H1 (cell line): ENCODE results near the gene ROBO2. TPM values are rescaled to one million over a fixed set of nuclear protein-coding genes. Genes with fewer than 3 reads are reported as not detected.

Experiments
- CTCF ChIA-PET: fragments of 300-600 bp; sonication (Branson Sonifier 250); formaldehyde crosslinking; loops from one replicate; lab custom pipeline; 2021; ENCODE audit not compliant: partially characterized antibody; lab: Charles Lee
- POLR2A ChIA-PET: fragments of 300-600 bp; sonication (Branson Sonifier 250); formaldehyde crosslinking; loops from one replicate; lab custom pipeline; 2021; ENCODE audit warnings: inconsistent platforms; ENCODE audit not compliant: partially characterized antibody; lab: Charles Lee
- DNase-seq, 2 experiments: peaks; one replicate each; pipeline versions ENCODE4 v3.0.0 to v3.0.0-alpha.2; 2010 to 2022; ENCODE audit warnings: low spot score in 2 of 2, low read depth in 1 of 2, mixed read lengths in 1 of 2
- FAIRE-seq: peaks from 2 replicates; lab custom pipeline; 2011; peaks lifted over from hg19 to GRCh38; lab: Jason Lieb, UNC
- H2AFZ ChIP-seq: 2 replicates; pipeline ENCODE4 v1.8.1; 2012; ENCODE audit warnings: low read length, inconsistent platforms
- H2AK5ac ChIP-seq: 2 replicates; pipeline ENCODE4 v1.6.1; 2013; ENCODE audit warnings: low read depth, low read length
- H2BK120ac ChIP-seq: replicated peaks from 2 replicates; pipeline ENCODE3; 2013; ENCODE audit warnings: low read depth, low read length, inconsistent platforms
- H2BK12ac ChIP-seq: 2 replicates; pipeline ENCODE4 v1.6.1; 2013; ENCODE audit warnings: low read depth, low read length
- H2BK15ac ChIP-seq: 2 replicates; pipeline ENCODE4 v1.6.1; 2013; ENCODE audit warnings: low read length
- H2BK20ac ChIP-seq: 2 replicates; pipeline ENCODE4 v1.6.1; 2013; ENCODE audit warnings: low read length
- H2BK5ac ChIP-seq: 2 replicates; pipeline ENCODE4 v1.6.1; 2013; ENCODE audit warnings: low read depth, low read length
- H3K14ac ChIP-seq: 2 replicates; pipeline ENCODE4 v1.6.1; 2013; ENCODE audit warnings: inconsistent platforms; ENCODE audit not compliant: insufficient read length
- H3K18ac ChIP-seq: 2 replicates; pipeline ENCODE4 v1.6.1; 2013; ENCODE audit warnings: low read length; ENCODE audit errors: extremely low read depth
- H3K23ac ChIP-seq: 2 replicates; pipeline ENCODE4 v1.6.1; 2013; ENCODE audit warnings: inconsistent platforms; ENCODE audit not compliant: insufficient read length
- H3K23me2 ChIP-seq: 2 replicates; pipeline ENCODE4 v1.6.1; 2013; ENCODE audit warnings: low read depth, low read length
- H3K27ac ChIP-seq: 2 replicates; pipeline ENCODE4 v1.6.1; 2011; ENCODE audit warnings: low read depth, low read length, inconsistent platforms
- H3K27me3 ChIP-seq, 4 experiments: replicated peaks in 1 of 4; 1 replicate in 1 of 4; 2 replicates in 3 of 4; pipeline versions ENCODE4 v1.6.1 to v1.8.1; 2011 to 2013; ENCODE audit warnings: low read length in 3 of 4, mild to moderate bottlenecking in 3 of 4, inconsistent platforms in 2 of 4, mixed read lengths in 2 of 4, moderate library complexity in 1 of 4; ENCODE audit not compliant: control insufficient read depth in 3 of 4, insufficient read depth in 3 of 4; ENCODE audit errors: extremely low read depth in 1 of 4
- H3K36me3 ChIP-seq, 4 experiments: 2 replicates each; pipeline versions ENCODE4 v1.6.1 to v1.8.1; 2011 to 2013; ENCODE audit warnings: mild to moderate bottlenecking in 4 of 4, low read length in 3 of 4, moderate library complexity in 2 of 4, control low read depth in 1 of 4, inconsistent platforms in 1 of 4; ENCODE audit not compliant: insufficient read depth in 4 of 4, control insufficient read depth in 2 of 4
- H3K4ac ChIP-seq: replicated peaks from 2 replicates; pipeline ENCODE3; 2013; ENCODE audit warnings: low read length, low read depth, mixed read lengths, inconsistent platforms; ENCODE audit not compliant: insufficient read length
- H3K4me1 ChIP-seq, 4 experiments: replicated peaks in 1 of 4; 1 replicate in 1 of 4; 2 replicates in 3 of 4; pipeline versions ENCODE4 v1.6.1 to v1.8.1; 2011 to 2013; ENCODE audit warnings: low read length in 3 of 4, inconsistent platforms in 2 of 4, mixed read lengths in 1 of 4; ENCODE audit not compliant: insufficient read depth in 4 of 4, control insufficient read depth in 3 of 4
- H3K4me2 ChIP-seq, 2 experiments: 2 replicates each; pipeline versions ENCODE4 v1.6.1 to v1.8.1; 2011 to 2013; ENCODE audit warnings: low read depth in 2 of 2, low read length in 2 of 2, control low read depth in 1 of 2, inconsistent platforms in 1 of 2, mild to moderate bottlenecking in 1 of 2; ENCODE audit not compliant: insufficient read depth in 1 of 2
- H3K4me3 ChIP-seq, 4 experiments: fragments of 200-600, 300-600 bp in 1 of 4; sonication (generic), shearing (Covaris generic), sonication (Bioruptor Twin) in 1 of 4; 2 replicates each; pipeline versions ENCODE4 v1.5.1 to v1.8.1; 2011 to 2016; ENCODE audit warnings: low read length in 4 of 4, low read depth in 3 of 4, control low read depth in 2 of 4, inconsistent platforms in 2 of 4, mild to moderate bottlenecking in 2 of 4, mixed read lengths in 1 of 4, moderate library complexity in 1 of 4; ENCODE audit not compliant: insufficient read depth in 2 of 4; ENCODE audit errors: extremely low read depth in 1 of 4
- H3K56ac ChIP-seq: replicated peaks from 2 replicates; pipeline ENCODE3; 2013; ENCODE audit warnings: low read depth, mild to moderate bottlenecking, mixed read lengths, low read length, inconsistent platforms; ENCODE audit not compliant: insufficient read length
- H3K79me1 ChIP-seq: 2 replicates; pipeline ENCODE4 v1.6.1; 2013; ENCODE audit warnings: low read depth, low read length, control low read depth
- H3K79me2 ChIP-seq, 2 experiments: 2 replicates each; pipeline versions ENCODE4 v1.6.1 to v1.8.1; 2012 to 2013; ENCODE audit warnings: low read length in 2 of 2, mild to moderate bottlenecking in 2 of 2, inconsistent platforms in 1 of 2; ENCODE audit not compliant: insufficient read depth in 2 of 2, control insufficient read depth in 1 of 2
- H3K9ac ChIP-seq, 4 experiments: replicated peaks in 1 of 4; 1 replicate in 1 of 4; 2 replicates in 3 of 4; pipeline versions ENCODE4 v1.6.1 to v1.8.1; 2011 to 2013; ENCODE audit warnings: low read depth in 3 of 4, low read length in 3 of 4, control low read depth in 2 of 4, mild to moderate bottlenecking in 2 of 4, moderate library complexity in 2 of 4, inconsistent platforms in 1 of 4; ENCODE audit errors: extremely low read depth in 1 of 4
- H3K9me3 ChIP-seq, 2 experiments: 2 replicates each; pipeline versions ENCODE4 v1.6.1 to v1.8.1; 2012 to 2013; ENCODE audit warnings: mild to moderate bottlenecking in 2 of 2, moderate library complexity in 2 of 2, control low read depth in 1 of 2, inconsistent platforms in 1 of 2, low read depth in 1 of 2, low read length in 1 of 2, mixed read lengths in 1 of 2; ENCODE audit not compliant: insufficient read depth in 2 of 2
- H4K20me1 ChIP-seq, 2 experiments: replicated peaks in 1 of 2; 2 replicates each; pipeline versions ENCODE3 to v1.8.1; 2011 to 2013; ENCODE audit warnings: inconsistent platforms in 2 of 2, low read length in 2 of 2, mild to moderate bottlenecking in 1 of 2; ENCODE audit not compliant: insufficient read depth in 2 of 2, control insufficient read depth in 1 of 2
- H4K5ac ChIP-seq: 2 replicates; pipeline ENCODE4 v1.6.1; 2013; ENCODE audit warnings: low read length, low read depth, mixed read lengths, inconsistent platforms; ENCODE audit not compliant: insufficient read length
- H4K8ac ChIP-seq: 2 replicates; pipeline ENCODE4 v1.8.0; 2013; ENCODE audit warnings: mild to moderate bottlenecking, moderate library complexity, low read length, inconsistent platforms; ENCODE audit not compliant: insufficient read depth; ENCODE audit errors: extremely low read depth
- H4K91ac ChIP-seq: replicated peaks from 2 replicates; pipeline ENCODE3; 2013; ENCODE audit warnings: low read length, mixed read lengths, inconsistent platforms; ENCODE audit not compliant: insufficient read length
- EZH2 ChIP-seq: fragments of 200-600 bp; sonication (generic); IDR thresholded peaks from 2 replicates; pipeline ENCODE4 v1.7.1; 2012; ENCODE audit warnings: low read depth, mild to moderate bottlenecking, moderate library complexity, low read length, inconsistent platforms; ENCODE audit not compliant: severe bottlenecking
- JUND ChIP-seq: IDR thresholded peaks from 2 replicates; pipeline ENCODE4 v1.6.1; 2011; ENCODE audit warnings: mild to moderate bottlenecking, improper control_type of control experiment, low read length
- KDM1A ChIP-seq: fragments of 200-600, 300-600 bp; sonication (generic); IDR thresholded peaks from 2 replicates; pipeline ENCODE4 v1.7.1; 2016; ENCODE audit warnings: mild to moderate bottlenecking, low read length, borderline replicate concordance
- NANOG ChIP-seq: IDR thresholded peaks from 2 replicates; pipeline ENCODE4 v1.6.1; 2011; ENCODE audit warnings: low read length, low read depth, mild to moderate bottlenecking, inconsistent platforms; ENCODE audit not compliant: insufficient read depth, poor library complexity, severe bottlenecking
- RAD21 ChIP-seq, 2 experiments: IDR thresholded peaks in 1 of 2; conservative IDR thresholded peaks in 1 of 2; 2 replicates each; pipeline ENCODE4 v1.6.1; 2011; ENCODE audit warnings: low read depth in 2 of 2, low read length in 2 of 2, improper control_type of control experiment in 1 of 2, inconsistent platforms in 1 of 2, mild to moderate bottlenecking in 1 of 2, moderate library complexity in 1 of 2
- RBBP5 ChIP-seq: IDR thresholded peaks from 2 replicates; pipeline ENCODE4 v1.7.1; 2012; ENCODE audit warnings: low read depth, mild to moderate bottlenecking, inconsistent platforms, low read length, moderate library complexity, borderline replicate concordance
- RNF2 ChIP-seq: fragments of 200-900, 300-1000 bp; sonication (generic); IDR thresholded peaks from 2 replicates; pipeline ENCODE4 v1.7.1; 2016; ENCODE audit warnings: borderline replicate concordance, low read depth, mild to moderate bottlenecking, antibody characterized with exemption, low read length; ENCODE audit not compliant: poor library complexity, severe bottlenecking; ENCODE audit errors: missing control alignments
- ZNF274 ChIP-seq: IDR thresholded peaks from 2 replicates; pipeline ENCODE4 v1.7.0; 2012; ENCODE audit warnings: low read length, borderline replicate concordance; ENCODE audit errors: extremely low read depth
- WGBS, 2 experiments: shearing (Covaris generic) in 1 of 2; methylation state at CpG; one replicate each; pipeline versions ENCODE4 v1.1.6 to v1.1.7; 2013 to 2015; ENCODE audit warnings: low lambda C conversion rate in 2 of 2, mixed read lengths in 2 of 2, inconsistent platforms in 1 of 2, low coverage in 1 of 2, missing lambda C conversion rate in 1 of 2; ENCODE audit not compliant: insufficient replicate concordance in 2 of 2, insufficient coverage in 1 of 2, insufficient read length in 1 of 2; ENCODE audit errors: extremely low coverage in 1 of 2, missing lambda C conversion rate in 1 of 2; 5-methylcytosine and 5-hydroxymethylcytosine counted together
- polyA plus RNA-seq, 7 experiments: library from polyadenylated mRNA; depleted of rRNA in 3 of 7; stranded (reverse) in 5 of 7; unstranded in 2 of 7; fragments of >200 nt in 5 of 7; fragments of 200-250 nt in 2 of 7; gene quantifications; 1 replicate in 5 of 7; 2 replicates in 1 of 7; 4 replicates in 1 of 7; pipeline versions ENCODE4 v1.2.1 to v1.2.3, GENCODE V29; 2011 to 2013; ENCODE audit warnings: missing spikeins in 2 of 7, mixed read lengths in 2 of 7
- total RNA-seq: library from RNA; stranded (reverse); fragmentation: NEBNext Ultra II Directional; extraction: Animal tissue kit (Norgen Biotek cat#: 25700); gene quantifications from 2 replicates; pipeline ENCODE4 v1.2.1, GENCODE V29; 2021
- TF ChIP-seq, protein P1 (sequence below): IDR thresholded peaks from 2 replicates; pipeline ENCODE4 v1.6.1; 2012; ENCODE audit warnings: low read length, inconsistent platforms
- TF ChIP-seq, protein P2 (sequence below): IDR thresholded peaks from 2 replicates; pipeline ENCODE4 v1.6.1; 2011; ENCODE audit warnings: low read depth, mild to moderate bottlenecking, low read length; ENCODE audit not compliant: insufficient read depth

Gene ROBO2
- total and polyA plus RNA-seq, 2 of the 8 experiments (the other 6 are each of a cell fraction or from before 2014, with no cell fraction given): 1.5 to 2.9 TPM

DNA sequence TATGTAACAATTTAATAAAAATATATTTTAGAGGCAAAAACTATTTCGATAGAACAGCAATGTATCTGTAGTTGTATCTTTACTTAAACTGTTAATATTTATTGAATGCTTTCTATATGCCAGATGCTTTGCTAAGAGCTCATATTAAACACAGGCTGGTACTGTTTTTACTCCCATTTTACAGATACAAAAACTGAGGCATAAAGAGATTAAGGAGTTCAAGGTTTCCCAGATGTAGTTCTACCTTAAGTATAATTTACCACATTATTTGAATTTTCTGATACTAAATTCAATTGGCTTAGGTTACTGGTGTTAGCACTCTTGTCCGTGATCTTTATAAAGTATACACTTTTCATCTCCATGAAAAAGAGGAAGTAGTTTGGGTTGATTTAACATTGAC, 149.8 kb downstream of the ROBO2 start:
- Histone ChIP-seq H4K8ac (no peak overlapping the region), H3K27ac (no peak overlapping the region), H3K9ac (no peak overlapping the region), H2BK12ac (no peak overlapping the region), H3K9me3 (no peaks in the 10 kb centered on the region), H3K79me1 (no peaks in the 10 kb centered on the region), H3K18ac (no peak overlapping the region), H2BK120ac (no peak overlapping the region), H3K36me3 (no peaks in the 10 kb centered on the region), H4K5ac (no peak overlapping the region), H3K79me2 (no peaks in the 10 kb centered on the region), H4K91ac (no peak overlapping the region), H3K4ac (no peak overlapping the region), H2BK20ac (no peak overlapping the region), H2BK15ac (no peak overlapping the region), H3K23ac (no peak overlapping the region), H2AK5ac (no peak overlapping the region), H2BK5ac (no peak overlapping the region), H2AFZ (no peak overlapping the region), H4K20me1 (no peaks in the 10 kb centered on the region), H3K23me2 (no peaks in the 10 kb centered on the region), H3K27me3 (no peaks in the 10 kb centered on the region), H3K4me1 (peaks cover 0 to 2% (median 0%) of the 10 kb centered on the region in 4 experiments; a peak in 1 of 7 replicates), H3K4me2 (no peak overlapping the region), H3K56ac (no peak overlapping the region), H3K14ac (no peak overlapping the region), H3K4me3 (no peak overlapping the region)
- DNase-seq (no peak), FAIRE-seq (no peak)
- WGBS, 2 experiments: 77% methylated on average over 2 of the region's 2 CpGs; no CpG with 5 or more reads in 1 of the 2 experiments
- ChIA-PET CTCF (no interaction called here), POLR2A (no interaction called here)
- no peak for TF ChIP-seq RNF2
- TF ChIP-seq, protein P1, sequence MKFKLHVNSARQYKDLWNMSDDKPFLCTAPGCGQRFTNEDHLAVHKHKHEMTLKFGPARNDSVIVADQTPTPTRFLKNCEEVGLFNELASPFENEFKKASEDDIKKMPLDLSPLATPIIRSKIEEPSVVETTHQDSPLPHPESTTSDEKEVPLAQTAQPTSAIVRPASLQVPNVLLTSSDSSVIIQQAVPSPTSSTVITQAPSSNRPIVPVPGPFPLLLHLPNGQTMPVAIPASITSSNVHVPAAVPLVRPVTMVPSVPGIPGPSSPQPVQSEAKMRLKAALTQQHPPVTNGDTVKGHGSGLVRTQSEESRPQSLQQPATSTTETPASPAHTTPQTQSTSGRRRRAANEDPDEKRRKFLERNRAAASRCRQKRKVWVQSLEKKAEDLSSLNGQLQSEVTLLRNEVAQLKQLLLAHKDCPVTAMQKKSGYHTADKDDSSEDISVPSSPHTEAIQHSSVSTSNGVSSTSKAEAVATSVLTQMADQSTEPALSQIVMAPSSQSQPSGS: no peak
- TF ChIP-seq NANOG: no peak
- TF ChIP-seq KDM1A: no peak
- no peak for TF ChIP-seq EZH2
- no peak for TF ChIP-seq RAD21 (IDR thresholded peaks at IDR 0.05 in 1 of 2, conservative IDR thresholded peaks at IDR 0.05 in 1 of 2; ENCODE audit: low read depth in 2 of 2, low read length in 2 of 2)
- no peak for TF ChIP-seq ZNF274
- TF ChIP-seq JUND: no peak
- TF ChIP-seq, protein P2, sequence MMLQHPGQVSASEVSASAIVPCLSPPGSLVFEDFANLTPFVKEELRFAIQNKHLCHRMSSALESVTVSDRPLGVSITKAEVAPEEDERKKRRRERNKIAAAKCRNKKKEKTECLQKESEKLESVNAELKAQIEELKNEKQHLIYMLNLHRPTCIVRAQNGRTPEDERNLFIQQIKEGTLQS: no peak
- no peak for TF ChIP-seq RBBP5
